Breast epithelium (tissue), 4 donors: ENCODE data around the gene KAT2B. TPM values are rescaled to one million over a fixed set of nuclear protein-coding genes. Genes with fewer than 3 reads are reported as not detected.
A peak's percentile ranks its signal among the peaks of the same experiment; 100 is the strongest.

Experiments
- DNase-seq, 2 donors: peaks; one replicate each; pipeline ENCODE4 v3.0.0-alpha.2; 2019; ENCODE audit warnings: low spot score in 2 of 2
- H3K27ac ChIP-seq, 2 donors: fragments of 200-600 bp; sonication (generic) in 1 of 2; one replicate each; pipeline ENCODE4 v1.5.1; 2016 to 2019; ENCODE audit warnings: mild to moderate bottlenecking in 1 of 2
- H3K27me3 ChIP-seq, 2 donors: fragments of 200-600 bp; sonication (generic) in 1 of 2; one replicate each; pipeline versions ENCODE4 v1.5.1 to v1.6.0; 2017 to 2019; ENCODE audit warnings: control low read depth in 1 of 2, mild to moderate bottlenecking in 1 of 2
- H3K36me3 ChIP-seq: fragments of 200-600 bp; one replicate; pipeline ENCODE4 v1.5.1; 2019
- H3K4me1 ChIP-seq, 2 donors: fragments of 200-600 bp; sonication (generic); one replicate each; pipeline ENCODE4 v1.5.1; 2016 to 2019; ENCODE audit warnings: control low read depth in 1 of 2
- H3K4me3 ChIP-seq, 3 donors: fragments of 200-600 bp; sonication (generic); 1 replicate in 2 of 3; 2 replicates in 1 of 3; pipeline ENCODE4 v1.5.1; 2016 to 2019; ENCODE audit warnings: mild to moderate bottlenecking in 3 of 3, moderate library complexity in 2 of 3
- H3K9me3 ChIP-seq, 2 donors: fragments of 200-600 bp; sonication (generic) in 1 of 2; one replicate each; pipeline ENCODE4 v1.5.1; 2016 to 2019; ENCODE audit warnings: control low read depth in 1 of 2
- CTCF ChIP-seq, 3 donors: fragments of 450-650 bp; IDR thresholded peaks; one replicate each; pipeline ENCODE4 v1.5.1; 2016 to 2017; ENCODE audit warnings: antibody characterized with exemption in 3 of 3, mild to moderate bottlenecking in 3 of 3, moderate library complexity in 3 of 3
- POLR2A ChIP-seq: fragments of 450-650 bp; IDR thresholded peaks from one replicate; pipeline ENCODE4 v1.6.1; 2016; ENCODE audit warnings: antibody characterized with exemption, mild to moderate bottlenecking, moderate library complexity
- POLR2AphosphoS5 ChIP-seq, 3 donors: sonication (generic); formaldehyde crosslinking; IDR thresholded peaks; one replicate each; pipeline ENCODE4 v1.6.1; 2017; ENCODE audit warnings: antibody characterized with exemption in 3 of 3
- intact Hi-C: fragments of 100-400 bp; cut with DNase I; formaldehyde crosslinking; loops from one replicate; pipeline ENCODE4 v1.15.1; 2023; ENCODE audit warnings: low total_unique reads
- total RNA-seq, 3 donors: library from RNA; depleted of rRNA; stranded (reverse); fragments of >200 nt; gene quantifications; one replicate each; pipeline ENCODE4 v1.1.0, GENCODE V29; 2016

The KAT2B gene
- total RNA-seq, 3 donors from 2014 or later = 22.6 to 34.7 (median 34.0) TPM

- intact Hi-C loops = no loop called here
- no peaks in the 10 kb centered on the region for H3K36me3 ChIP-seq
- no peak overlapping the region for H3K4me3 ChIP-seq
- H3K27me3 ChIP-seq = no peaks in the 10 kb centered on the region
- no peak for DNase-seq
- TF ChIP-seq POLR2A = no peak
- no peak for TF ChIP-seq CTCF (IDR thresholded peaks at IDR 0.05)
- no peak for TF ChIP-seq POLR2AphosphoS5 (IDR thresholded peaks at IDR 0.05)
- no peaks in the 10 kb centered on the region for H3K9me3 ChIP-seq
- H3K27ac ChIP-seq = peak overlapping the region in 1 of 2 donors; percentile 7
- H3K4me1 ChIP-seq = no peaks in the 10 kb centered on the region
Measured at GRCh38 chr3:20097015-20097414, 56.8 kb downstream of the KAT2B start.

GRCh38 chr3:20099060-20099459, 58.8 kb downstream of the KAT2B start:
- no peaks in the 10 kb centered on the region for H3K27me3 ChIP-seq
- no peaks in the 10 kb centered on the region for H3K9me3 ChIP-seq
- DNase-seq = no peak
- intact Hi-C loops = no loop called here
- H3K36me3 ChIP-seq = no peaks in the 10 kb centered on the region
- no peak overlapping the region for H3K27ac ChIP-seq
- H3K4me1 ChIP-seq = no peaks in the 10 kb centered on the region
- no peak overlapping the region for H3K4me3 ChIP-seq
- TF ChIP-seq POLR2A = no peak

GRCh38 chr3:20100151-20100550, 59.9 kb downstream of the KAT2B start:
- no peaks in the 10 kb centered on the region for H3K9me3 ChIP-seq
- no peaks in the 10 kb centered on the region for H3K36me3 ChIP-seq
- H3K4me1 ChIP-seq = no peaks in the 10 kb centered on the region
- no peak for DNase-seq
- H3K4me3 ChIP-seq = no peak overlapping the region
- intact Hi-C loops = no loop called here
- TF ChIP-seq POLR2AphosphoS5 (IDR thresholded peaks at IDR 0.05) (no peak), CTCF (IDR thresholded peaks at IDR 0.05) (no peak), POLR2A (no peak)
- H3K27ac ChIP-seq = no peak overlapping the region
- no peaks in the 10 kb centered on the region for H3K27me3 ChIP-seq

GRCh38 chr3:20101041-20101440, 60.8 kb downstream of the KAT2B start:
- Histone ChIP-seq H3K4me1 (no peaks in the 10 kb centered on the region), H3K4me3 (no peak overlapping the region), H3K36me3 (no peaks in the 10 kb centered on the region), H3K9me3 (no peaks in the 10 kb centered on the region), H3K27ac (no peak overlapping the region), H3K27me3 (no peaks in the 10 kb centered on the region)
- no peak for DNase-seq
- TF ChIP-seq CTCF (IDR thresholded peaks at IDR 0.05) (no peak), POLR2A (no peak), POLR2AphosphoS5 (IDR thresholded peaks at IDR 0.05) (no peak)
- intact Hi-C loops = no loop called here

GRCh38 chr3:20103731-20104130, 63.5 kb downstream of the KAT2B start:
- no peak overlapping the region for H3K4me3 ChIP-seq
- H3K9me3 ChIP-seq = no peaks in the 10 kb centered on the region
- no peaks in the 10 kb centered on the region for H3K27me3 ChIP-seq
- TF ChIP-seq CTCF (IDR thresholded peaks at IDR 0.05) = no peak
- TF ChIP-seq POLR2A = no peak
- no peak for TF ChIP-seq POLR2AphosphoS5 (IDR thresholded peaks at IDR 0.05)
- no peaks in the 10 kb centered on the region for H3K36me3 ChIP-seq
- DNase-seq = no peak
- no peak overlapping the region for H3K27ac ChIP-seq
- no peaks in the 10 kb centered on the region for H3K4me1 ChIP-seq
- intact Hi-C loops = no loop called here

GRCh38 chr3:20104167-20104661, 64.0 kb downstream of the KAT2B start:
- Histone ChIP-seq H3K9me3 (no peaks in the 10 kb centered on the region), H3K4me3 (no peak overlapping the region), H3K27ac (no peak overlapping the region), H3K27me3 (no peaks in the 10 kb centered on the region), H3K4me1 (no peaks in the 10 kb centered on the region), H3K36me3 (no peaks in the 10 kb centered on the region)
- intact Hi-C loops = no loop called here
- DNase-seq = no peak
- TF ChIP-seq POLR2AphosphoS5 (IDR thresholded peaks at IDR 0.05) = no peak
- TF ChIP-seq POLR2A = no peak
- no peak for TF ChIP-seq CTCF (IDR thresholded peaks at IDR 0.05)
